PC-9 (cell line): ENCODE measurements around the gene CDH24. TPM values are rescaled to one million over a fixed set of nuclear protein-coding genes. Genes with fewer than 3 reads are reported as not detected.

ENCODE experiments used
- BruUV-seq: library from RNA; stranded (reverse); fragments of 400-500 nt; replicated peaks from 2 replicates; lab custom pipeline; 2021; lab: Mats Ljungman, UMichigan
- CTCF ChIA-PET: fragments of 300-600 bp; sonication (Branson Sonifier 250); formaldehyde crosslinking; loops from one replicate; lab custom pipeline; 2022; ENCODE audit warnings: antibody characterized with exemption; lab: Charles Lee
- POLR2A ChIA-PET: fragments of 300-600 bp; sonication (Branson Sonifier 250); formaldehyde crosslinking; loops from one replicate; lab custom pipeline; 2022; ENCODE audit warnings: antibody characterized with exemption; ENCODE audit not compliant: unreplicated experiment; lab: Charles Lee
- DNase-seq, 2 experiments: peaks; one replicate each; pipeline versions ENCODE4 v3.0.0 to v3.0.0-alpha.2; 2015 to 2022; ENCODE audit warnings: mixed read lengths in 1 of 2
- H2AFZ ChIP-seq: fragments of 200-600 bp; sonication (generic); 2 replicates; pipeline ENCODE4 v1.8.1; 2017; ENCODE audit warnings: antibody characterized with exemption
- H3F3A ChIP-seq: fragments of 200-600 bp; sonication (generic); 2 replicates; pipeline ENCODE4 v1.8.1; 2017; ENCODE audit warnings: antibody characterized with exemption, mild to moderate bottlenecking, low read depth; ENCODE audit not compliant: insufficient read depth
- H3K27ac ChIP-seq: fragments of 200-600 bp; sonication (generic); 2 replicates; pipeline ENCODE4 v1.6.1; 2016; ENCODE audit warnings: mixed run types
- H3K27me3 ChIP-seq: fragments of 200-600 bp; sonication (generic); 2 replicates; pipeline ENCODE4 v1.6.1; 2016; ENCODE audit warnings: low read depth, mixed run types; ENCODE audit not compliant: insufficient read depth
- H3K36me3 ChIP-seq: fragments of 200-600 bp; sonication (generic); 2 replicates; pipeline ENCODE4 v1.6.1; 2016; ENCODE audit warnings: low read depth, mixed run types
- H3K4me1 ChIP-seq: fragments of 200-600 bp; sonication (generic); replicated peaks from 2 replicates; pipeline ENCODE4 v1.6.1; 2016; ENCODE audit warnings: mixed run types; ENCODE audit not compliant: insufficient read depth
- H3K4me2 ChIP-seq: fragments of 200-600 bp; sonication (generic); 2 replicates; pipeline ENCODE4 v1.6.1; 2017; ENCODE audit warnings: mixed run types
- H3K4me3 ChIP-seq: fragments of 200-600 bp; sonication (generic); 2 replicates; pipeline ENCODE4 v1.6.1; 2016; ENCODE audit warnings: mixed run types
- H3K79me2 ChIP-seq: fragments of 200-600 bp; sonication (generic); 2 replicates; pipeline ENCODE4 v1.6.1; 2017; ENCODE audit warnings: low read depth, mixed run types
- H3K9me2 ChIP-seq: fragments of 200-600 bp; sonication (generic); 2 replicates; pipeline ENCODE4 v1.8.1; 2017; ENCODE audit warnings: mild to moderate bottlenecking; ENCODE audit not compliant: insufficient read depth
- H3K9me3 ChIP-seq: fragments of 200-600 bp; sonication (generic); 2 replicates; pipeline ENCODE4 v1.8.1; 2016; ENCODE audit warnings: low read depth; ENCODE audit not compliant: insufficient read depth
- H4K20me1 ChIP-seq: fragments of 200-600 bp; sonication (generic); 2 replicates; pipeline ENCODE4 v1.8.1; 2017; ENCODE audit not compliant: insufficient read depth
- CTCF ChIP-seq: fragments of 200-600 bp; sonication (generic); conservative IDR thresholded peaks from 2 replicates; pipeline ENCODE4 v1.6.1; 2017; ENCODE audit warnings: mixed run types, antibody characterized with exemption, mild to moderate bottlenecking, moderate library complexity
- EZH2 ChIP-seq: fragments of 200-600 bp; sonication (generic); IDR thresholded peaks from 2 replicates; pipeline ENCODE4 v1.8.0; 2017; ENCODE audit warnings: antibody characterized with exemption, low read depth
- intact Hi-C: fragments of 100-400 bp; cut with micrococcal nuclease; formaldehyde crosslinking; loops from one replicate; pipeline ENCODE4 v1.10.0; 2022; ENCODE audit not compliant: unreplicated experiment
- total RNA-seq: library from RNA; stranded (reverse); gene quantifications from 2 replicates; pipeline ENCODE4 v1.2.3, GENCODE V29; 2021

Gene CDH24
- total RNA-seq, 1 experiment from 2014 or later: 16.4 TPM

- TF ChIP-seq CTCF (no peak), EZH2 (no peak)
- Histone ChIP-seq H3K4me2 (no peak overlapping the region), H3K27ac (no peak overlapping the region), H2AFZ (no peak overlapping the region), H3F3A (peaks cover 4% of the 10 kb centered on the region; the same call in 1 of the 2 replicates), H4K20me1 (no peaks in the 10 kb centered on the region), H3K36me3 (no peaks in the 10 kb centered on the region), H3K79me2 (no peaks in the 10 kb centered on the region), H3K27me3 (no peaks in the 10 kb centered on the region), H3K9me2 (no peaks in the 10 kb centered on the region), H3K9me3 (no peaks in the 10 kb centered on the region), H3K4me1 (no peaks in the 10 kb centered on the region), H3K4me3 (no peak overlapping the region)
- no TSS peak for BruUV-seq
- intact Hi-C loops: no loop called here
- ChIA-PET POLR2A (no interaction called here), CTCF (interaction anchor here (0.5 kb wide), 1 partner anchor 1231 kb away, joined by 3 read pairs; no protein-coding TSS in a partner anchor)
- no peak for DNase-seq
Measured at GRCh38 chr14:22997676-22998323, 59.5 kb downstream of the CDH24 start.

Other genes with a start within 250 kb of the CDH24 start
- 4.7 and 5.9 TPM in 2 replicates for gene SLC7A7, start 242.1 kb downstream of the CDH24 start, total RNA-seq
- gene MRPL52, start 227.6 kb downstream of the CDH24 start, total RNA-seq: 76.7 and 84.8 TPM in 2 replicates
- 22.4 and 34.8 TPM in 2 replicates for gene MMP14, start 220.9 kb downstream of the CDH24 start, total RNA-seq
- gene LRP10, start 185.8 kb downstream of the CDH24 start, total RNA-seq: 59.0 and 61.6 TPM in 2 replicates
- gene REM2, start 174.3 kb downstream of the CDH24 start, total RNA-seq: 0.50 and 0.98 TPM in 2 replicates
- 68.7 and 76.5 TPM in 2 replicates for gene RBM23, start 138.4 kb downstream of the CDH24 start, total RNA-seq
- gene PRMT5, start 128.1 kb downstream of the CDH24 start, total RNA-seq: 58.6 and 73.2 TPM in 2 replicates
- 23.1 and 36.0 TPM in 2 replicates for gene HAUS4, start 100.4 kb downstream of the CDH24 start, total RNA-seq
- 37.4 and 42.6 TPM in 2 replicates for gene AJUBA, start 75.0 kb downstream of the CDH24 start, total RNA-seq
- gene C14orf93, start 47.4 kb downstream of the CDH24 start, total RNA-seq: 13.3 and 13.9 TPM in 2 replicates
- 122 and 146 TPM in 2 replicates for gene PSMB5, start 22.6 kb downstream of the CDH24 start, total RNA-seq
- not detected in 2 replicates for gene PSMB11, start 15.3 kb downstream of the CDH24 start, total RNA-seq
- 113 and 171 TPM in 2 replicates for gene ACIN1, start 37.6 kb upstream of the CDH24 start, total RNA-seq
- gene C14orf119, start 38.0 kb upstream of the CDH24 start, total RNA-seq: 26.8 and 46.5 TPM in 2 replicates
- not detected in 2 replicates for gene CIROP, start 47.5 kb upstream of the CDH24 start, total RNA-seq
- not detected in 2 replicates for gene CEBPE, start 61.7 kb upstream of the CDH24 start, total RNA-seq
- 2.0 and 3.6 TPM in 2 replicates for gene SLC7A8, start 126.1 kb upstream of the CDH24 start, total RNA-seq
- not detected in 2 replicates for gene RNF212B, start 180.4 kb upstream of the CDH24 start, total RNA-seq
- 14.0 TPM in 2 replicates for gene HOMEZ, start 228.6 kb upstream of the CDH24 start, total RNA-seq
- gene PPP1R3E, start 245.3 kb upstream of the CDH24 start, total RNA-seq: 8.1 and 9.5 TPM in 2 replicates
- 20.3 and 25.7 TPM in 2 replicates for gene BCL2L2, start 249.3 kb upstream of the CDH24 start, total RNA-seq